HuH-7.5 (cell line): Measurements from ENCODE around the gene C5orf63.
"Not testable (repeated sequence)": the region's sequence is repeated elsewhere in the genome, so short reads cannot be mapped to it uniquely, and the experiment has no call there.

Source experiments
- DNase-seq: peaks from one replicate; pipeline ENCODE4 v3.0.0; 2011; ENCODE audit warnings: low spot score

C5orf63 gene

GRCh38 chr5:127031147-127031862, 42.0 kb downstream of the C5orf63 start:
- DNase-seq = peak; percentile 10

- peak; percentile 69 for DNase-seq
These were observed 42.8 kb downstream of the C5orf63 start, which contains the start of gene MARCHF3 for GRCh38 chr5:127030259-127031146. Gene MARCHF3, minus strand, starts transcription at chr5:127030558. Its CDS starts 112,387 bp downstream, at chr5:126918171.

GRCh38 chr5:127029581-127030258, 43.6 kb downstream of the C5orf63 start:
- peak; percentile 38 for DNase-seq

GRCh38 chr5:127028822-127029457, 44.4 kb downstream of the C5orf63 start:
- DNase-seq = peak; percentile 10

GRCh38 chr5:127027539-127027938, 45.8 kb downstream of the C5orf63 start:
- DNase-seq = no peak

GRCh38 chr5:127026166-127026565, 47.1 kb downstream of the C5orf63 start:
- no peak for DNase-seq

GRCh38 chr5:127025467-127025866, 47.8 kb downstream of the C5orf63 start:
- no peak for DNase-seq

- DNase-seq = no peak
These were observed 48.5 kb downstream of the C5orf63 start for GRCh38 chr5:127024821-127025220.

- DNase-seq = not testable (repeated sequence)
These were observed 49.6 kb downstream of the C5orf63 start for GRCh38 chr5:127023552-127024191.

- no peak for DNase-seq
These were observed 50.5 kb downstream of the C5orf63 start for GRCh38 chr5:127022846-127023245.

GRCh38 chr5:127019928-127020327, 53.4 kb downstream of the C5orf63 start:
- DNase-seq = no peak

GRCh38 chr5:127016722-127017121, 56.6 kb downstream of the C5orf63 start:
- DNase-seq = not testable (repeated sequence)

- DNase-seq = no peak
These were observed 57.6 kb downstream of the C5orf63 start for GRCh38 chr5:127015716-127016115.

GRCh38 chr5:127014573-127014972, 58.7 kb downstream of the C5orf63 start:
- DNase-seq = no peak

- no peak for DNase-seq
These were observed 59.9 kb downstream of the C5orf63 start for GRCh38 chr5:127013407-127013806.

GRCh38 chr5:127012916-127013315, 60.4 kb downstream of the C5orf63 start:
- no peak for DNase-seq

- DNase-seq = no peak
These were observed 61.2 kb downstream of the C5orf63 start for GRCh38 chr5:127011961-127012644.

- no peak for DNase-seq
These were observed 62.1 kb downstream of the C5orf63 start for GRCh38 chr5:127011153-127011552.

- no peak for DNase-seq
These were observed 62.9 kb downstream of the C5orf63 start for GRCh38 chr5:127010362-127010761.

GRCh38 chr5:127009784-127010183, 63.5 kb downstream of the C5orf63 start:
- no peak for DNase-seq
